Osteoblast (primary cell): Measurements from ENCODE around the gene UBE2V1. TPM values are rescaled to one million over a fixed set of nuclear protein-coding genes. Genes with fewer than 3 reads are reported as not detected.

Experiments used
- DNase-seq: peaks from one replicate; pipeline ENCODE4 v3.0.0; 2011; ENCODE audit warnings: low spot score, mixed read lengths; ENCODE audit not compliant: insufficient read length; ENCODE audit errors: missing footprints
- H2AFZ ChIP-seq: 2 replicates; pipeline ENCODE4 v1.6.0; 2011; ENCODE audit warnings: mild to moderate bottlenecking, low read length
- H3K27ac ChIP-seq: 2 replicates; pipeline ENCODE4 v1.5.1; 2011; ENCODE audit warnings: mild to moderate bottlenecking, low read depth, low read length, moderate library complexity
- H3K27me3 ChIP-seq: 2 replicates; pipeline ENCODE4 v1.6.0; 2012; ENCODE audit warnings: mild to moderate bottlenecking, control low read depth, inconsistent platforms, low read length, moderate library complexity; ENCODE audit not compliant: insufficient read depth
- H3K36me3 ChIP-seq: 2 replicates; pipeline ENCODE4 v1.5.1; 2011; ENCODE audit warnings: mild to moderate bottlenecking, low read length, control low read depth, moderate library complexity; ENCODE audit not compliant: insufficient read depth
- H3K4me1 ChIP-seq: 2 replicates; pipeline ENCODE4 v1.5.1; 2011; ENCODE audit warnings: mild to moderate bottlenecking, low read length, control low read depth, moderate library complexity; ENCODE audit not compliant: insufficient read depth
- H3K4me2 ChIP-seq: 2 replicates; pipeline ENCODE4 v1.6.0; 2011; ENCODE audit warnings: mild to moderate bottlenecking, low read length; ENCODE audit not compliant: insufficient read depth
- H3K4me3 ChIP-seq: fragments of 200-600 bp; sonication (generic); 3 replicates; pipeline ENCODE4 v1.5.1; 2012; ENCODE audit warnings: mild to moderate bottlenecking, low read length, inconsistent platforms; ENCODE audit not compliant: insufficient read depth
- H3K79me2 ChIP-seq: 2 replicates; pipeline ENCODE4 v1.6.0; 2012; ENCODE audit warnings: mild to moderate bottlenecking, low read length, control low read depth, inconsistent platforms; ENCODE audit not compliant: insufficient read depth
- H3K9me3 ChIP-seq: 2 replicates; pipeline ENCODE4 v1.5.1; 2011; ENCODE audit warnings: low read depth, low read length, control low read depth
- H4K20me1 ChIP-seq: 2 replicates; pipeline ENCODE4 v1.6.0; 2012; ENCODE audit warnings: mild to moderate bottlenecking, low read length, control low read depth; ENCODE audit not compliant: insufficient read depth
- total RNA-seq: library from RNA; depleted of rRNA; stranded (reverse); fragments of >200 nt; gene quantifications from 2 replicates; pipeline ENCODE4 v1.2.3, GENCODE V29; 2012
- TF ChIP-seq, protein P1 (sequence below): IDR thresholded peaks from 2 replicates; pipeline ENCODE4 v1.5.1; 2011; ENCODE audit warnings: mild to moderate bottlenecking, low read depth, low read length, moderate library complexity; ENCODE audit errors: extremely low read depth

UBE2V1 gene
- total RNA-seq, 1 donor, result 90.8 TPM

DNA sequence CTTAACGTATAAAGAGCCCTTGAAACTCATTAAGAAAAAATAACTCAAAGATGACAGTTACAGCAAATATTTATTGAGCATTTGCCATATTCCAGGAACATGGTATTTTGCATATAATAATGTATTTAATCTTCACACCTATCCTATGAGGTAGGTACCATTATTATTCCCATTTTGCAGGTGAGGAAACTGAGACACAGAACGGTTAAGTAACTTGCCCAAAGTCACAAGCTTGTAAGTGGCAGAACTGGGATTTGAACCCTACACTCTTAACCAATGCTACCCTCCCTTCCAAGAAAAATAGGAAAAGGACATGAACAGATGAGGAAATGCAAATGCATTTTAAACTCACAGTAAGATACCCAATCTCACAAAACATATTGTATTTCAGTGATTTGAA is 5.3 kb upstream of the UBE2V1 start:
- Histone ChIP-seq H4K20me1 (no peaks in the 10 kb centered on the region), H3K27me3 (no peaks in the 10 kb centered on the region), H3K9me3 (no peaks in the 10 kb centered on the region), H3K36me3 (peaks cover 8% of the 10 kb centered on the region), H2AFZ (no peak overlapping the region), H3K79me2 (peaks cover 12% of the 10 kb centered on the region), H3K4me2 (no peak overlapping the region), H3K4me3 (no peak overlapping the region), H3K27ac (no peak overlapping the region), H3K4me1 (peaks cover 25% of the 10 kb centered on the region)
- DNase-seq, result no peak
- TF ChIP-seq, protein P1, sequence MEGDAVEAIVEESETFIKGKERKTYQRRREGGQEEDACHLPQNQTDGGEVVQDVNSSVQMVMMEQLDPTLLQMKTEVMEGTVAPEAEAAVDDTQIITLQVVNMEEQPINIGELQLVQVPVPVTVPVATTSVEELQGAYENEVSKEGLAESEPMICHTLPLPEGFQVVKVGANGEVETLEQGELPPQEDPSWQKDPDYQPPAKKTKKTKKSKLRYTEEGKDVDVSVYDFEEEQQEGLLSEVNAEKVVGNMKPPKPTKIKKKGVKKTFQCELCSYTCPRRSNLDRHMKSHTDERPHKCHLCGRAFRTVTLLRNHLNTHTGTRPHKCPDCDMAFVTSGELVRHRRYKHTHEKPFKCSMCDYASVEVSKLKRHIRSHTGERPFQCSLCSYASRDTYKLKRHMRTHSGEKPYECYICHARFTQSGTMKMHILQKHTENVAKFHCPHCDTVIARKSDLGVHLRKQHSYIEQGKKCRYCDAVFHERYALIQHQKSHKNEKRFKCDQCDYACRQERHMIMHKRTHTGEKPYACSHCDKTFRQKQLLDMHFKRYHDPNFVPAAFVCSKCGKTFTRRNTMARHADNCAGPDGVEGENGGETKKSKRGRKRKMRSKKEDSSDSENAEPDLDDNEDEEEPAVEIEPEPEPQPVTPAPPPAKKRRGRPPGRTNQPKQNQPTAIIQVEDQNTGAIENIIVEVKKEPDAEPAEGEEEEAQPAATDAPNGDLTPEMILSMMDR, result no peak

DNA sequence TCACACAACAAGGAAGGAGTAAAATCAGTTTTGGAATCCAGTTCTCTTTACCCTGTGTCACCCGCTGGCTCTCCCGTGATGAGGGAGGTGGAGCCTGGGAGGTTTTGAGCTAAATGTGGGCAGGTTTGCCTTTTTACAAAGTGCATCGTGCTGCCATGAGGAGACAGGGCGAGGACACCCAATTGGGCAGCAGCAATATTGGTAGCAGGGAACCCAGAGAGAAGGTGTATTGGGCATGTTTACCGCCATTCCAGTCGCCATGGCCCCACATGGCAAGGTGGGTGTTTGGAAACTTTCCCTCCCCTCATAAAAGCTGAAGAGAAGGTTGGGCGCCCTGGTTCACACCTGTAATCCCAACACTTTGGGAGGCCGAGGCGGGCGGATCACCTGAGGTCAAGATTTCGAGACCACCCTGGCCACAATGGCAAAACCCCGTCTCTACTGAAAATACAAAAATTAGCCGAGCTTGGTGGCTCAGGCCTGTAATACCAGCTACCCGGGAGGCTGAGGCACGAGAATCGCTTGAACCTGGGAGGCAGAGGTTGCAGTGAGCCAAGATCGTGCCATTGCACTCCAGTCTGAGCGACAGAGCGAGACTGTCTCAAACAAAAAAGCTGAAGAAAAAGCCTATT is 3.5 kb upstream of the UBE2V1 start:
- TF ChIP-seq, protein P1, result no peak
- peaks cover 31% of the 10 kb centered on the region for H3K4me1 ChIP-seq
- peak overlapping the region; percentile 82 for H2AFZ ChIP-seq
- peak overlapping the region; percentile 94 for H3K4me2 ChIP-seq
- H3K79me2 ChIP-seq, result peaks cover 28% of the 10 kb centered on the region
- peak overlapping the region; percentile 72 for H3K4me3 ChIP-seq
- H3K27ac ChIP-seq, result peak overlapping the region; percentile 70
- H3K9me3 ChIP-seq, result no peaks in the 10 kb centered on the region
- H3K27me3 ChIP-seq, result no peaks in the 10 kb centered on the region
- H4K20me1 ChIP-seq, result peaks cover 10% of the 10 kb centered on the region
- no peak for DNase-seq
- H3K36me3 ChIP-seq, result no peaks in the 10 kb centered on the region

DNA sequence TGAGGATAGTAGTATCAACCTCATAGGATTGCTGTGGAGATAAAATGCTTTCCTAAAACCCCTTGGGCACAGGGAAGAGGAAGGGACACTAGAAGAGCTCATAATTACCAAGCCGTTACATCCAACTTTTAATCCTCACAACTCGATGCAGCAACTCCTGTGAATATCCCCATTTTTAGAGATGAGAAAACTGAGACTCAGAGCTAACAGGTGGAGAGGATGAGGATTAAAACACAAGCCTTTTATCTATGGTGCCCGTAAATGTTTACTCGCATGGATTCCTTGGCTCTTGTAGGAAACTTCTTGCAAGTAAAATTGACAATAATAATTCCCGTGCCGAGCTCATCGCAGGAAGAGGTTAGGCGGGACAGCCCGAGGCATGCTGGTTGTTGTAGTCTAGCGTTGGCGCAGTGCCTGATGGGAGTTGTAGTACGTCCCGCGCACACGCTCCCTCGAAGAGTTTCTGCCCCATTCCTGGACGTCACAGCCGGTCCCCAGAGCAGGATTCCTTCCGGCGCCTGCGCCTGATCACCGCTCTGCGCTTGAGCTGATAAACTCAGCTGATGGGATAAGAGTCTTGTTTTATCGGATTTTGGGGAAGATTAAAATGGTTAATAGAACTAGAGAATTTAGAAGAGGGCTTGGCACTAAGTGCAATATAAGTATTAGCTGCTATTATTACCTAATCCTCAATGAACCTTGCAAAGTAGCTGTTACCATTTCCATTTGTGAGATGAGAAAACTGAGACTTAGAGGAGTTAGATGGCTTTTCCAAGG is 2.8 kb upstream of the UBE2V1 start:
- Histone ChIP-seq H3K9me3 (no peaks in the 10 kb centered on the region), H3K4me3 (peak overlapping the region; percentile 72), H4K20me1 (peaks cover 17% of the 10 kb centered on the region), H3K79me2 (peaks cover 36% of the 10 kb centered on the region), H3K4me2 (peak overlapping the region; percentile 94), H3K27ac (peak overlapping the region; percentile 70), H3K27me3 (no peaks in the 10 kb centered on the region), H2AFZ (peak overlapping the region; percentile 89), H3K4me1 (peaks cover 33% of the 10 kb centered on the region), H3K36me3 (no peaks in the 10 kb centered on the region)
- TF ChIP-seq, protein P1, result no peak
- DNase-seq, result peak; percentile 97

DNA sequence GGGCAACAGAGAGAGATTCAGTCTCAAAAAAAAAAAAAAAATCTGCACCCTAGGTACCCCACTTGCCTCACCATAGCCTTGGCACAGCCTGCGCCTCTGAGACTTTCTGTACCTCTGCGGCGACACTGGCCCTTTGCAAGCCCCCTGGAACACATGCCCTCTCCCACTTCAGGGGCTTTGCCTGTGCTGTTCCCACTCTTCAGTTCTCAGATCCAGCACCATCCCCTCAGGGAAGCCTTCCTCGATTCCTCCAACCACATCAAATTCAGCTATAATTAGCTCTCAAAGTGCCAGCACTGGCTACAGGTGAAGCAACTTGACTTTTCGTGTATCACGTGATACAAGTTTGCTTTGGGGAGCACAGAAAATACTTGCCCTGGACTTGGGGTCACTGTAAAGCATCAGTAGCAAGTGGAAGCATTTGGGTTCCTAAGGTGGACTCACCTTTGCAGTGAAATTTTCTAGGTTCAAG is 2.1 kb upstream of the UBE2V1 start:
- Histone ChIP-seq H3K4me1 (peaks cover 40% of the 10 kb centered on the region), H3K4me2 (peak overlapping the region; percentile 94), H3K4me3 (peak overlapping the region; percentile 72), H3K27me3 (no peaks in the 10 kb centered on the region), H2AFZ (peak overlapping the region; percentile 89), H3K9me3 (no peaks in the 10 kb centered on the region), H3K79me2 (peaks cover 43% of the 10 kb centered on the region), H4K20me1 (peaks cover 25% of the 10 kb centered on the region), H3K27ac (peak overlapping the region; percentile 70), H3K36me3 (no peaks in the 10 kb centered on the region)
- DNase-seq, result no peak
- TF ChIP-seq, protein P1, result no peak
